ENCODE data around the gene SUV39H1.

- TF ChIP-seq POLR2AphosphoS5 (IDR thresholded peaks at IDR 0.05; ENCODE audit: low read depth, low read length) = no peak
- TF ChIP-seq SIN3A (IDR thresholded peaks at IDR 0.05; ENCODE audit: borderline replicate concordance, insufficient read depth, low read length) = no peak
Measured at GRCh38 chrX:48665991-48666390, 30.5 kb upstream of the SUV39H1 start.

Data from PFSK-1 (cell line).